Natural killer cell treated with Interleukin-12 subunit alpha and Interleukin-12 subunit beta and Interleukin-15 and Interleukin-18, amount 100 ng/mL, for 72 hours (primary cell): ENCODE results near the gene CLDN16. TPM values are rescaled to one million over a fixed set of nuclear protein-coding genes. Genes with fewer than 3 reads are reported as not detected.

ENCODE experiments used
- total RNA-seq, 2 donors: library from RNA; stranded (reverse); gene quantifications; one replicate each; pipeline ENCODE4 v1.2.3, GENCODE V29; 2022

CLDN16 gene
- total RNA-seq, 2 donors from 2014 or later: not detected

Other genes with a start within 250 kb of the CLDN16 start
- not detected for gene CLDN1, start 65.7 kb upstream of the CLDN16 start, total RNA-seq
- not detected for gene TMEM207, start 61.7 kb downstream of the CLDN16 start, total RNA-seq
- 10 to 100 TPM; 19.5 to 28.8 TPM for gene IL1RAP, start 125.9 kb downstream of the CLDN16 start, total RNA-seq